ENCODE results near the gene CHST1.

CHST1 gene

GRCh38 chr11:45659818-45660160 is 5.6 kb downstream of the CHST1 start:
- Mint-ChIP-seq H3K4me1 (peaks cover 63% of the 10 kb centered on the region), H3K27me3 (ENCODE audit: low read depth) (peaks cover 38% of the 10 kb centered on the region), H3K27ac (peak overlapping the region in 1 of 3 experiments; percentile 63), H3K36me3 (ENCODE audit: low read depth) (no peaks in the 10 kb centered on the region), H3K4me3 (no peak overlapping the region), H3K9me3 (no peaks in the 10 kb centered on the region)
- TF ChIP-seq CTCF (IDR thresholded peaks at IDR 0.05; ENCODE audit: unreplicated experiment in 3 of 3): no peak

- no peak for TF ChIP-seq CTCF (IDR thresholded peaks at IDR 0.05; ENCODE audit: unreplicated experiment in 3 of 3)
- H3K4me1 Mint-ChIP-seq: peaks cover 68% of the 10 kb centered on the region
- H3K9me3 Mint-ChIP-seq: no peaks in the 10 kb centered on the region
- peak overlapping the region in 1 of 3 experiments; percentile 25 for H3K27ac Mint-ChIP-seq
- no peaks in the 10 kb centered on the region for H3K36me3 Mint-ChIP-seq (ENCODE audit: low read depth)
- peaks cover 36% of the 10 kb centered on the region for H3K27me3 Mint-ChIP-seq (ENCODE audit: low read depth)
- H3K4me3 Mint-ChIP-seq: no peak overlapping the region
Observed at GRCh38 chr11:45659031-45659817, 6.2 kb downstream of the CHST1 start.

GRCh38 chr11:45658292-45658991 is 7.0 kb downstream of the CHST1 start:
- Mint-ChIP-seq H3K4me1 (peaks cover 76% of the 10 kb centered on the region), H3K27me3 (ENCODE audit: low read depth) (peaks cover 35% of the 10 kb centered on the region), H3K4me3 (no peak overlapping the region), H3K27ac (peak overlapping the region; percentile 40 to 75 (median 44)), H3K9me3 (no peaks in the 10 kb centered on the region), H3K36me3 (ENCODE audit: low read depth) (no peaks in the 10 kb centered on the region)
- no peak for TF ChIP-seq CTCF (IDR thresholded peaks at IDR 0.05; ENCODE audit: unreplicated experiment in 3 of 3)

DNA sequence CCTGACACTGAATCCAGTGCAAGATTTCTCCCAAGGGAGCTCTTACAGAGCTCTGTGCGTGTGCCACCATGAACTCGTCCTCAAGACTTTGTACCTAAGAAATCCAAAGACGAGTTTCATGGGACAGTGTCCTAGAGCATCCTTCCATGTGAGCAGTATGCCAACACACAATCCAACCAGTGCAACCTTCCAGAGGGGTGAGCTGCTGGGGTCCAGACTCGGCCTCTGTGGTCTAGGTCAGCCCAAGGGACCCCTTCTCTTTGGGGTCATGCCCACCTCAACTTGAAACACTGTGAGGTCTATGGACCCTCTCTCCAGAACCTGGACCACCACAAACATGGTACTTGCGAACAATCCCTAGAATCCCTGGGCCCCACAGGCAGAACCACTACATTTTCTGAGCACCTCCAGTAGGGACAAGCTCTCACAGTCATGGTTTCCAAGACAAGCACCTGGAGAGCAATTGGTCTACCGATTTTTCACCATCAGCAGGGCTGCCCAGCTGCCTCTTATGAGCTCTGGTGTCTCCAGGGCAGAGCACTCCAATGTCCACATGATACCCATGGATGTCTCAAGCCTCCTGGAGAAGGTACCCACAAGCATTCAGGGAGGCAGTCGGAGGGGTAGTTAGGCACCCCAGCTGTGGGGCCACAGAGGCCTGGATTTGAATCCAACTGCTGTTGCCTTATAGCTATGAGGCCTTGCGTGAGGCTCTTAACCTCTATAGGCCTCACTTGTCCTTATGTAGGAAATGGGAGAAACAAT is 7.7 kb downstream of the CHST1 start:
- no peak for TF ChIP-seq CTCF (IDR thresholded peaks at IDR 0.05; ENCODE audit: unreplicated experiment in 3 of 3)
- H3K36me3 Mint-ChIP-seq (ENCODE audit: low read depth): no peaks in the 10 kb centered on the region
- H3K27me3 Mint-ChIP-seq (ENCODE audit: low read depth): peaks cover 30% of the 10 kb centered on the region
- H3K4me3 Mint-ChIP-seq: no peak overlapping the region
- H3K4me1 Mint-ChIP-seq: peaks cover 76% of the 10 kb centered on the region
- H3K9me3 Mint-ChIP-seq: no peaks in the 10 kb centered on the region
- peak overlapping the region; percentile 42 to 75 (median 44) for H3K27ac Mint-ChIP-seq

DNA sequence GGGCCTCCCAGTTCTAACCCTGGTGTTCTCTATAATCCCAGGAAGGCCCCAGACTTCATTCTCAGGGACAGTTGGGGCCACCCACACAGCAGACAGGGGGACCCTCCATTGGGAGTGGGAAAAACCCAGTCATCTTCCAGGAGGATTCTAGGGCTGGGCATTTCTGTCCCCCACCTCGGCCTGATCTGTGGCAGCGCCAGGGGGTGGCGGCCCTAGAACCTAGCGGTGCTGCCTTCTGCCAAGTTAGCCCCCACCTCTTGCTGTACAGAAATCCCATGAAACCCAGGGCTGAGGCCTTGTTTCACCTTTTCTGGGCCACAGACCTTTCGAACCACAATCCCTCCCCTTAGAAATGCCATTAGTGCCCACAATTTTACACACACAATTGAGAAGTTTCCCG is 9.6 kb downstream of the CHST1 start:
- H3K27ac Mint-ChIP-seq: peak overlapping the region in 2 of 3 experiments; percentile 74 to 75
- peaks cover 16% of the 10 kb centered on the region for H3K27me3 Mint-ChIP-seq (ENCODE audit: low read depth)
- no peaks in the 10 kb centered on the region for H3K36me3 Mint-ChIP-seq (ENCODE audit: low read depth)
- TF ChIP-seq CTCF (IDR thresholded peaks at IDR 0.05; ENCODE audit: unreplicated experiment in 3 of 3): no peak
- H3K4me3 Mint-ChIP-seq: no peak overlapping the region
- peaks cover 67% of the 10 kb centered on the region for H3K4me1 Mint-ChIP-seq
- no peaks in the 10 kb centered on the region for H3K9me3 Mint-ChIP-seq

Data from nephron (organoid).